ENCODE data around the gene CTBP2. TPM values are rescaled to one million over a fixed set of nuclear protein-coding genes. Genes with fewer than 3 reads are reported as not detected.

Gene CTBP2
- total RNA-seq, 2 experiments from 2014 or later = 0.25 TPM; not detected in 1

- H3K4me1 Mint-ChIP-seq = no peaks in the 10 kb centered on the region
- H3K27ac Mint-ChIP-seq = no peak overlapping the region
- no peaks in the 10 kb centered on the region for H3K36me3 Mint-ChIP-seq
- no peak for DNase-seq
- H3K27me3 Mint-ChIP-seq = peaks cover 57% of the 10 kb centered on the region
- H3K4me3 Mint-ChIP-seq = no peak overlapping the region
- H3K9me3 Mint-ChIP-seq = no peaks in the 10 kb centered on the region
Observed at GRCh38 chr10:125145636-125146035, 14.7 kb downstream of the CTBP2 start.

GRCh38 chr10:125144693-125145623, 15.4 kb downstream of the CTBP2 start:
- no peak for DNase-seq
- no peak overlapping the region for H3K27ac Mint-ChIP-seq
- no peaks in the 10 kb centered on the region for H3K9me3 Mint-ChIP-seq
- peaks cover 53% of the 10 kb centered on the region for H3K27me3 Mint-ChIP-seq
- no peaks in the 10 kb centered on the region for H3K36me3 Mint-ChIP-seq
- H3K4me3 Mint-ChIP-seq = no peak overlapping the region
- no peaks in the 10 kb centered on the region for H3K4me1 Mint-ChIP-seq

GRCh38 chr10:125144206-125144605, 16.2 kb downstream of the CTBP2 start:
- Mint-ChIP-seq H3K27ac (no peak overlapping the region), H3K4me3 (no peak overlapping the region), H3K27me3 (peaks cover 45% of the 10 kb centered on the region), H3K36me3 (no peaks in the 10 kb centered on the region), H3K9me3 (no peaks in the 10 kb centered on the region), H3K4me1 (no peaks in the 10 kb centered on the region)
- DNase-seq = no peak

GRCh38 chr10:125142946-125143345, 17.4 kb downstream of the CTBP2 start:
- no peak for DNase-seq
- no peaks in the 10 kb centered on the region for H3K9me3 Mint-ChIP-seq
- no peak overlapping the region for H3K27ac Mint-ChIP-seq
- H3K27me3 Mint-ChIP-seq = peaks cover 34% of the 10 kb centered on the region
- no peak overlapping the region for H3K4me3 Mint-ChIP-seq
- no peaks in the 10 kb centered on the region for H3K4me1 Mint-ChIP-seq
- no peaks in the 10 kb centered on the region for H3K36me3 Mint-ChIP-seq

GRCh38 chr10:125141860-125142484, 18.4 kb downstream of the CTBP2 start:
- Mint-ChIP-seq H3K4me3 (no peak overlapping the region), H3K36me3 (no peaks in the 10 kb centered on the region), H3K27me3 (peaks cover 25% of the 10 kb centered on the region), H3K4me1 (no peaks in the 10 kb centered on the region), H3K27ac (no peak overlapping the region), H3K9me3 (no peaks in the 10 kb centered on the region)
- DNase-seq = no peak

- H3K36me3 Mint-ChIP-seq = no peaks in the 10 kb centered on the region
- no peaks in the 10 kb centered on the region for H3K4me1 Mint-ChIP-seq
- no peak for DNase-seq
- H3K27ac Mint-ChIP-seq = no peak overlapping the region
- peaks cover 19% of the 10 kb centered on the region for H3K27me3 Mint-ChIP-seq
- no peaks in the 10 kb centered on the region for H3K9me3 Mint-ChIP-seq
- no peak overlapping the region for H3K4me3 Mint-ChIP-seq
Observed at GRCh38 chr10:125141150-125141859, 19.1 kb downstream of the CTBP2 start.

GRCh38 chr10:125140151-125140550, 20.2 kb downstream of the CTBP2 start:
- H3K27me3 Mint-ChIP-seq = peaks cover 15% of the 10 kb centered on the region
- no peaks in the 10 kb centered on the region for H3K4me1 Mint-ChIP-seq
- no peak overlapping the region for H3K4me3 Mint-ChIP-seq

GRCh38 chr10:125137601-125138438, 22.5 kb downstream of the CTBP2 start:
- Mint-ChIP-seq H3K4me1 (no peaks in the 10 kb centered on the region), H3K36me3 (no peaks in the 10 kb centered on the region), H3K9me3 (no peaks in the 10 kb centered on the region), H3K27ac (no peak overlapping the region), H3K4me3 (no peak overlapping the region), H3K27me3 (peaks cover 9% of the 10 kb centered on the region)
- DNase-seq = no peak

More at GRCh38 chr10:125140151-125140550, 20.2 kb downstream of the CTBP2 start:
- H3K36me3 Mint-ChIP-seq = no peaks in the 10 kb centered on the region
- no peak for DNase-seq
- H3K27ac Mint-ChIP-seq = no peak overlapping the region
- H3K9me3 Mint-ChIP-seq = no peaks in the 10 kb centered on the region

- H3K9me3 Mint-ChIP-seq = no peaks in the 10 kb centered on the region
- peaks cover 9% of the 10 kb centered on the region for H3K27me3 Mint-ChIP-seq
- no peak for DNase-seq
- no peak overlapping the region for H3K27ac Mint-ChIP-seq
- no peaks in the 10 kb centered on the region for H3K36me3 Mint-ChIP-seq
- H3K4me3 Mint-ChIP-seq = no peak overlapping the region
- H3K4me1 Mint-ChIP-seq = no peaks in the 10 kb centered on the region
Observed at GRCh38 chr10:125136087-125136486, 24.3 kb downstream of the CTBP2 start.

GRCh38 chr10:125135771-125136035, 24.7 kb downstream of the CTBP2 start:
- no peak for DNase-seq
- Mint-ChIP-seq H3K27ac (no peak overlapping the region), H3K4me1 (no peaks in the 10 kb centered on the region), H3K27me3 (peaks cover 9% of the 10 kb centered on the region), H3K9me3 (no peaks in the 10 kb centered on the region), H3K4me3 (no peak overlapping the region), H3K36me3 (no peaks in the 10 kb centered on the region)

- DNase-seq = no peak
- Mint-ChIP-seq H3K9me3 (no peaks in the 10 kb centered on the region), H3K4me1 (no peaks in the 10 kb centered on the region), H3K4me3 (no peak overlapping the region), H3K27ac (no peak overlapping the region), H3K36me3 (no peaks in the 10 kb centered on the region), H3K27me3 (peaks cover 9% of the 10 kb centered on the region)
Observed at GRCh38 chr10:125134916-125135770, 25.2 kb downstream of the CTBP2 start.

GRCh38 chr10:125134483-125134848, 25.9 kb downstream of the CTBP2 start:
- H3K4me3 Mint-ChIP-seq = no peak overlapping the region
- no peak overlapping the region for H3K27ac Mint-ChIP-seq
- no peaks in the 10 kb centered on the region for H3K9me3 Mint-ChIP-seq
- H3K27me3 Mint-ChIP-seq = peaks cover 9% of the 10 kb centered on the region
- DNase-seq = no peak
- H3K4me1 Mint-ChIP-seq = no peaks in the 10 kb centered on the region
- H3K36me3 Mint-ChIP-seq = no peaks in the 10 kb centered on the region

GRCh38 chr10:125133696-125134482, 26.5 kb downstream of the CTBP2 start:
- H3K36me3 Mint-ChIP-seq = no peaks in the 10 kb centered on the region
- peaks cover 12% of the 10 kb centered on the region for H3K27me3 Mint-ChIP-seq
- no peak overlapping the region for H3K27ac Mint-ChIP-seq
- no peak overlapping the region for H3K4me3 Mint-ChIP-seq
- DNase-seq = no peak
- H3K9me3 Mint-ChIP-seq = no peaks in the 10 kb centered on the region
- no peaks in the 10 kb centered on the region for H3K4me1 Mint-ChIP-seq
